Fibroblast of lung (primary cell): ENCODE data around the gene UCK2. TPM values are rescaled to one million over a fixed set of nuclear protein-coding genes. Genes with fewer than 3 reads are reported as not detected.

Experiments
- DNase-seq, 2 donors: peaks; one replicate each; pipeline versions ENCODE4 v3.0.0 to v3.0.0-alpha.2; 2010; ENCODE audit warnings: low read depth in 2 of 2
- H2AFZ ChIP-seq: 2 replicates; pipeline ENCODE4 v1.5.1; 2012; ENCODE audit warnings: low read length, control low read depth, inconsistent platforms
- H3K27ac ChIP-seq: 2 replicates; pipeline ENCODE4 v1.5.1; 2011; ENCODE audit warnings: low read length, control low read depth; ENCODE audit not compliant: insufficient read depth
- H3K27me3 ChIP-seq: 2 replicates; pipeline ENCODE4 v1.5.1; 2011; ENCODE audit warnings: mild to moderate bottlenecking, low read length; ENCODE audit not compliant: control insufficient read depth, insufficient read depth
- H3K36me3 ChIP-seq: 2 replicates; pipeline ENCODE4 v1.5.1; 2011; ENCODE audit warnings: low read length; ENCODE audit not compliant: control insufficient read depth, insufficient read depth
- H3K4me1 ChIP-seq: 2 replicates; pipeline ENCODE4 v1.5.1; 2011; ENCODE audit warnings: low read length; ENCODE audit not compliant: control insufficient read depth, insufficient read depth; ENCODE audit errors: extremely low read depth
- H3K4me2 ChIP-seq: 2 replicates; pipeline ENCODE4 v1.5.1; 2011; ENCODE audit warnings: low read length, control low read depth; ENCODE audit not compliant: insufficient read depth; ENCODE audit errors: extremely low read depth
- H3K4me3 ChIP-seq, 4 experiments: fragments of 200-600 bp in 1 of 4; sonication (generic) in 1 of 4; replicated peaks in 1 of 4; 2 replicates each; pipeline ENCODE4 v1.5.1; 2011 to 2016; ENCODE audit warnings: low read length in 4 of 4, low read depth in 3 of 4, mild to moderate bottlenecking in 3 of 4, control low read depth in 2 of 4, inconsistent platforms in 1 of 4, mixed read lengths in 1 of 4; ENCODE audit not compliant: insufficient read depth in 1 of 4; ENCODE audit errors: control extremely low read depth in 1 of 4
- H3K79me2 ChIP-seq: 2 replicates; pipeline ENCODE4 v1.5.1; 2012; ENCODE audit warnings: mild to moderate bottlenecking, low read length, inconsistent platforms; ENCODE audit not compliant: control insufficient read depth, insufficient read depth
- H3K9ac ChIP-seq: 2 replicates; pipeline ENCODE4 v1.5.1; 2011; ENCODE audit warnings: mild to moderate bottlenecking, low read length, control low read depth; ENCODE audit not compliant: insufficient read depth
- H3K9me3 ChIP-seq: 2 replicates; pipeline ENCODE4 v1.5.1; 2012; ENCODE audit warnings: low read depth, low read length; ENCODE audit not compliant: control insufficient read depth, insufficient read depth
- H4K20me1 ChIP-seq: 2 replicates; pipeline ENCODE4 v1.5.1; 2011; ENCODE audit warnings: low read length; ENCODE audit not compliant: control insufficient read depth, insufficient read depth; ENCODE audit errors: extremely low read depth
- CTCF ChIP-seq, 2 donors: IDR thresholded peaks in 1 of 2; conservative IDR thresholded peaks in 1 of 2; 1 replicate in 1 of 2; 2 replicates in 1 of 2; pipeline ENCODE4 v1.5.1; 2011 to 2012; ENCODE audit warnings: low read length in 2 of 2, control low read depth in 1 of 2, inconsistent platforms in 1 of 2, low read depth in 1 of 2, mild to moderate bottlenecking in 1 of 2
- EZH2 ChIP-seq: IDR thresholded peaks from 2 replicates; pipeline ENCODE4 v1.5.1; 2012; ENCODE audit warnings: low read length, control low read depth, mild to moderate bottlenecking; ENCODE audit errors: missing control alignments
- polyA plus RNA-seq, 2 donors: library from polyadenylated mRNA; depleted of rRNA in 1 of 2; stranded (reverse) in 1 of 2; unstranded in 1 of 2; fragments of >200 nt; gene quantifications; 2 replicates each; pipeline ENCODE4 v1.2.1, GENCODE V29; 2011 to 2012; ENCODE audit warnings: missing spikeins in 1 of 2
- total RNA-seq: library from RNA; depleted of rRNA; stranded (reverse); fragments of >200 nt; gene quantifications from 2 replicates; pipeline ENCODE4 v1.2.1, GENCODE V29; 2014

UCK2 gene
- total and polyA plus RNA-seq, 2 donors (not counting 1 experiment from before 2014, with no cell fraction given) = 95.1 to 99.0 TPM

- Histone ChIP-seq H3K27me3 (no peaks in the 10 kb centered on the region), H3K4me1 (no peaks in the 10 kb centered on the region), H3K4me3 (no peak overlapping the region), H3K79me2 (no peaks in the 10 kb centered on the region), H3K9ac (no peak overlapping the region), H4K20me1 (peaks cover 2% of the 10 kb centered on the region), H3K36me3 (no peaks in the 10 kb centered on the region), H2AFZ (no peak overlapping the region), H3K9me3 (no peaks in the 10 kb centered on the region), H3K4me2 (no peak overlapping the region), H3K27ac (no peak overlapping the region)
- DNase-seq = no peak
- no peak for TF ChIP-seq EZH2
- no peak for TF ChIP-seq CTCF (conservative IDR thresholded peaks at IDR 0.05 in 1 of 2, IDR thresholded peaks at IDR 0.05 in 1 of 2; ENCODE audit: low read depth in 1 of 2, low read length in 2 of 2)
Observed at GRCh38 chr1:165807613-165808012, 19.8 kb upstream of the UCK2 start.

- Histone ChIP-seq H3K9ac (no peak overlapping the region), H3K79me2 (no peaks in the 10 kb centered on the region), H3K27me3 (no peaks in the 10 kb centered on the region), H3K4me1 (no peaks in the 10 kb centered on the region), H3K4me2 (no peak overlapping the region), H3K36me3 (no peaks in the 10 kb centered on the region), H4K20me1 (no peaks in the 10 kb centered on the region), H3K4me3 (no peak overlapping the region), H2AFZ (no peak overlapping the region), H3K9me3 (no peaks in the 10 kb centered on the region), H3K27ac (no peak overlapping the region)
- TF ChIP-seq CTCF (conservative IDR thresholded peaks at IDR 0.05 in 1 of 2, IDR thresholded peaks at IDR 0.05 in 1 of 2; ENCODE audit: low read depth in 1 of 2, low read length in 2 of 2) (no peak), EZH2 (no peak)
- peak in 1 of 2 donors; percentile 44 for DNase-seq
Observed at GRCh38 chr1:165815725-165816124, 11.7 kb upstream of the UCK2 start.

- H3K27ac ChIP-seq = no peak overlapping the region
- no peak overlapping the region for H3K4me2 ChIP-seq
- no peak for DNase-seq
- H3K4me1 ChIP-seq = no peaks in the 10 kb centered on the region
- H3K79me2 ChIP-seq = no peaks in the 10 kb centered on the region
- no peaks in the 10 kb centered on the region for H3K36me3 ChIP-seq
- H3K4me3 ChIP-seq = no peak overlapping the region
- H4K20me1 ChIP-seq = no peaks in the 10 kb centered on the region
- H2AFZ ChIP-seq = no peak overlapping the region
- H3K9ac ChIP-seq = no peak overlapping the region
- H3K9me3 ChIP-seq = no peaks in the 10 kb centered on the region
- no peaks in the 10 kb centered on the region for H3K27me3 ChIP-seq
- no peak for TF ChIP-seq EZH2
- no peak for TF ChIP-seq CTCF (conservative IDR thresholded peaks at IDR 0.05 in 1 of 2, IDR thresholded peaks at IDR 0.05 in 1 of 2; ENCODE audit: low read depth in 1 of 2, low read length in 2 of 2)
Observed at GRCh38 chr1:165816157-165816556, 11.3 kb upstream of the UCK2 start.
